ENCODE results near the gene EPC2. TPM values are rescaled to one million over a fixed set of nuclear protein-coding genes. Genes with fewer than 3 reads are reported as not detected.

The EPC2 gene
- polyA plus RNA-seq, 1 experiment, result 12.4 TPM

DNA sequence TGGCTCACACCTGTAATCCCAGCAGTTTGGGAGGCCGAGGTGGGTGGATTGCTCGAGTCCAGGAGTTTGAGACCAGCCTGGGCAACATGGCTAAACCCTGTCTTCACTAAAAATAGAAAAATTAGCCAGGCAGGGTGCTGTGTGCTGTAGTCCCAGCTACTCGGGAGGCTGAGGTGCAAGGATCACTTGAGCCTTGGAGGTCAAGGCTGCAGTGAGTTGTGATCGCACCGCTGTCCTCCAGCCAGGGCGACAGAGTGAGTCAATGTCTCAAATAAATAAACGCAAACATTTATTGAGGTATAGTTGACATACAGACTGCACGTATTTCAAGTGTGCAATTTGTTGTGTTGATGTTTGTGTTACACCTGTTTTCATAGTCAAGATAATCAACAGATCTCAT lies 19.7 kb downstream of the EPC2 start:
- Histone ChIP-seq H3K27me3 (ENCODE audit: control insufficient read depth, insufficient read depth, low read length) (no peaks in the 10 kb centered on the region), H3K4me3 (ENCODE audit: low read depth, low read length) (no peak overlapping the region), H3K36me3 (ENCODE audit: control insufficient read depth, insufficient read depth, low read length) (no peaks in the 10 kb centered on the region)
- TF ChIP-seq CTCF (IDR thresholded peaks at IDR 0.05; ENCODE audit: insufficient read depth, low read depth, low read length), result no peak
- ChIA-PET POLR2A (no interaction called here), CTCF (interaction anchor here (1.7 kb wide), 1 partner anchor 9 kb away, joined by 6 read pairs; no protein-coding TSS in a partner anchor)
- no peak for DNase-seq (ENCODE audit: low read depth)

DNA sequence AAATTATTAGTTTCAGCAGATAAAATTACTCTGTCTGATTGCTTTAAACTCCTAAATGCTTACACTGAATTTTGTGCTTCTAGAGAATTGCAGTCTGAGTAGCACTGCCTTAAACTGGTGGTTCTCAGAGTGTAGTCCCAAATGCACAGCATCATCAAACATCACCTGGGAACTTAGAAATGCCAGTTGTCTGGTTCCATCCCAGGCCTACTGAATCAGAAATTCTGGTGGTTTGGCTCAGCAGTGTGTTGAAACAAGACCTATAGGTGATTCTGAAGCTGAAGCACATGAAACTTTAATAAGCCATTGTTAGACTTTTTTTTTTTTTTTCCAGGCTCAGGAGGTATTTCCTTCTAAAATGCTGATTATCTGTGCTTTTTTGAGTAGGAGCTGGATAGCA lies 22.0 kb downstream of the EPC2 start:
- Histone ChIP-seq H3K27me3 (ENCODE audit: control insufficient read depth, insufficient read depth, low read length) (no peaks in the 10 kb centered on the region), H3K4me3 (ENCODE audit: low read depth, low read length) (no peak overlapping the region), H3K36me3 (ENCODE audit: control insufficient read depth, insufficient read depth, low read length) (no peaks in the 10 kb centered on the region)
- no peak for DNase-seq (ENCODE audit: low read depth)
- POLR2A ChIA-PET, result no interaction called here
- no peak for TF ChIP-seq CTCF (IDR thresholded peaks at IDR 0.05; ENCODE audit: insufficient read depth, low read depth, low read length)
- CTCF ChIA-PET, result no interaction called here

GRCh38 chr2:148667113-148667836 lies 22.7 kb downstream of the EPC2 start:
- ChIA-PET POLR2A (no interaction called here), CTCF (no interaction called here)
- Histone ChIP-seq H3K27me3 (ENCODE audit: control insufficient read depth, insufficient read depth, low read length) (no peaks in the 10 kb centered on the region), H3K36me3 (ENCODE audit: control insufficient read depth, insufficient read depth, low read length) (no peaks in the 10 kb centered on the region), H3K4me3 (ENCODE audit: low read depth, low read length) (no peak overlapping the region)
- TF ChIP-seq CTCF (IDR thresholded peaks at IDR 0.05; ENCODE audit: insufficient read depth, low read depth, low read length), result no peak
- DNase-seq (ENCODE audit: low read depth), result no peak

DNA sequence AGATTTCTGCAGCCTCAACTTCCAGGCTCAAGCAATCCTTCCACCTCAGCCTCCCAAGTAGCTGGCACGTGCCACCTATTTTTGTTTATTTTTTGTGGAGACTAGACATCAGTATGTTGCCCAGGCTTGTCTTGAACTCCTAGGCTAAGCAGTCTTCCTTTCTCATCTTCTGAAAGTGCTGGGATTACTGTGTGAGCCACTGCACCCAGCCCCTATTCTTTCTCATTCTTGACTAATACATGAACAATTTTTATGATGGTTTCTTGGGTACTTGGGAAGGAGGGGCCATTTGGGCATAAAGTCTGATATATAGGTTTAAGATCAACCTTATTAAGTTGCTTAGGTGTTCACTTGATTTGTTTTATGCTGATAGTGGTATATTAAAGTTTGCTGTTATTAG lies 26.2 kb downstream of the EPC2 start:
- ChIA-PET CTCF (no interaction called here), POLR2A (no interaction called here)
- DNase-seq (ENCODE audit: low read depth), result no peak
- TF ChIP-seq CTCF (IDR thresholded peaks at IDR 0.05; ENCODE audit: insufficient read depth, low read depth, low read length), result no peak
- no peaks in the 10 kb centered on the region for H3K36me3 ChIP-seq (ENCODE audit: control insufficient read depth, insufficient read depth, low read length)
- no peaks in the 10 kb centered on the region for H3K27me3 ChIP-seq (ENCODE audit: control insufficient read depth, insufficient read depth, low read length)
- no peak overlapping the region for H3K4me3 ChIP-seq (ENCODE audit: low read depth, low read length)

DNA sequence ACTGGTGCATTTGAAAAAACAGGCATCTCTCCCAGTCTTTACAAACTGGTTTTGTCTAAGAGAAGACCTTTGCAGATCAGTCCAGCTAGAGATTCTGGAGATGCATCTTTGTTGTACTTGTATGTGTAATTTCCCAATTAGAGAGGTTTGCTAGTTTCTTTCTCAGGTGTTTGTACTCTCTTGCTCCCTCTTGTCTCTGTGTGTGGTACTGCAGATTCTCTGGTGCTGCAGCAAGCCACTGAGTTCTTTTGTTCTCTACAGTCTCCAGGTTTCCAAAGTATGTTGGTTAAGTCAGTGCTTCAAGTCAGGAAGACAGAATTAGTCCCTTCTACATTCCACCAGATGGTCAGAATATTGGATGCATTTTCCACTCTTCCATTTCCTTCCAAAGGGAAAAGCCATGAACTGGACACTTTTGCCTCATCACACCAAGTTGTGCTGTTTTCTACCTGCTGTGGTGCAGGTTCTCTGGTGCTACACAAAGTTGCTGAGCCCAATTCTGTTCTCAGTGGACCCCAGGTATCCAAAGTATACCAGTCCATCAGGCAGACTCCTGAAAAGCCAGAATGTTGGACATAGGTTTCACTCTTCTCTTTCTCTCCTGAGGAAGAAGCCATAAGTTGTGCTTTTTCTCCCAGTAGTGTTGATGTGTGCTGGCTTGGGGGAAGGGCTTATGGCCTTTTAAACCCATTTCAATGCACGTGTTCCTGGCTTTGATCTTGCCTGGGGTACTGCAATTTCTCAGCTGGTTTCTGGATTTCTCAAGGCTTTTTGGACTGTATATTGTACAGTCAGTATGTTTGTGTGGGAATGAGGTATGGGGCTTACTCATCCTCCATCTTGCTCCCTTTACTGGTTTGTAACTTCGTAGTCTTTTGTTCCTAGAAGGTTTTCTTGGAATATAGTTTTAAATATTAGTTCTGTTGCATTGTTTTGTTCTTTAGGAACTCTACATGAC lies 29.8 kb downstream of the EPC2 start:
- CTCF ChIA-PET, result interaction anchor here (1.2 to 1.7 kb wide), 2 partner anchors 10 to 12 kb away, joined by 3 to 6 read pairs; no protein-coding TSS in a partner anchor
- H3K4me3 ChIP-seq (ENCODE audit: low read depth, low read length), result no peak overlapping the region
- no peaks in the 10 kb centered on the region for H3K27me3 ChIP-seq (ENCODE audit: control insufficient read depth, insufficient read depth, low read length)
- POLR2A ChIA-PET, result no interaction called here
- DNase-seq (ENCODE audit: low read depth), result no peak
- no peaks in the 10 kb centered on the region for H3K36me3 ChIP-seq (ENCODE audit: control insufficient read depth, insufficient read depth, low read length)
- TF ChIP-seq CTCF (IDR thresholded peaks at IDR 0.05; ENCODE audit: insufficient read depth, low read depth, low read length), result peak; percentile 48

Data from BJ (cell line).